Measurements from ENCODE around the gene CAMK1D. TPM values are rescaled to one million over a fixed set of nuclear protein-coding genes. Genes with fewer than 3 reads are reported as not detected.

Gene CAMK1D
- total and polyA plus RNA-seq, 2 donors (not counting 3 experiments of a cell fraction or from before 2014, with no cell fraction given): 0.37 to 4.2 TPM

GRCh38 chr10:12766223-12766622 is 416.9 kb downstream of the CAMK1D start:
- intact Hi-C loops (cut with micrococcal nuclease): no loop called here
- Histone ChIP-seq H4K20me1 (replicated peaks; ENCODE audit: control insufficient read depth, extremely low read depth, insufficient read depth, low read length) (no peaks in the 10 kb centered on the region), H3K9ac (replicated peaks; ENCODE audit: extremely low read depth, insufficient read depth, low read length) (no peak overlapping the region), H3K9me1 (replicated peaks; ENCODE audit: control insufficient read depth, extremely low read depth, insufficient read depth, low read length) (no peaks in the 10 kb centered on the region), H3K27me3 (ENCODE audit: control insufficient read depth in 2 of 2, insufficient read depth in 2 of 2, low read length in 2 of 2) (no peaks in the 10 kb centered on the region), H3K36me3 (ENCODE audit: control insufficient read depth in 2 of 2, extremely low read depth in 1 of 2, insufficient read depth in 2 of 2, low read length in 2 of 2) (no peaks in the 10 kb centered on the region), H3K27ac (ENCODE audit: insufficient read depth, low read depth, low read length) (no peak overlapping the region), H2AFZ (ENCODE audit: low read depth, low read length) (no peak overlapping the region), H3K4me3 (replicated peaks in 1 of 3; ENCODE audit: insufficient read depth in 1 of 3, low read depth in 1 of 3, low read length in 3 of 3) (no peak overlapping the region), H3K4me1 (ENCODE audit: control insufficient read depth, extremely low read depth, insufficient read depth, low read length) (no peaks in the 10 kb centered on the region), H3K79me2 (ENCODE audit: control insufficient read depth, insufficient read depth, low read length) (no peaks in the 10 kb centered on the region), H3K4me2 (ENCODE audit: insufficient read depth, low read length) (no peak overlapping the region), H3K9me3 (replicated peaks; ENCODE audit: control insufficient read depth, insufficient read depth, low read length) (no peaks in the 10 kb centered on the region)
- ChIA-PET POLR2A (no interaction called here), CTCF (interaction anchor here (1.2 to 3.0 kb wide), 2 partner anchors 10 to 16 kb away, joined by 3 to 8 read pairs; no protein-coding TSS in a partner anchor)
- TF ChIP-seq CTCF (IDR thresholded peaks at IDR 0.05; ENCODE audit: extremely low read depth in 1 of 2, insufficient read depth in 1 of 2, low read depth in 1 of 2, low read length in 2 of 2): no peak
- no peak for TF ChIP-seq FOS (IDR thresholded peaks at IDR 0.05; ENCODE audit: borderline replicate concordance, insufficient read depth, low read length)
- TF ChIP-seq MYC (IDR thresholded peaks at IDR 0.05; ENCODE audit: low read depth, low read length): no peak
- TF ChIP-seq JUN (IDR thresholded peaks at IDR 0.05; ENCODE audit: borderline replicate concordance, insufficient read depth, insufficient read length, low read depth): no peak
- no peak for TF ChIP-seq POLR2A (IDR thresholded peaks at IDR 0.05; ENCODE audit: low read depth, low read length)
- no peak for TF ChIP-seq POLR2AphosphoS5 (IDR thresholded peaks at IDR 0.05; ENCODE audit: insufficient read depth, low read depth, low read length)
- no peak for TF ChIP-seq MAX (IDR thresholded peaks at IDR 0.05; ENCODE audit: insufficient read depth, insufficient read length)
- no peak for TF ChIP-seq GATA2 (IDR thresholded peaks at IDR 0.05; ENCODE audit: insufficient read depth, insufficient read length, low read depth, low read length)
- TF ChIP-seq EZH2 (IDR thresholded peaks at IDR 0.05; ENCODE audit: borderline replicate concordance, low read depth, low read length, severe bottlenecking): no peak
- no TSS peak for BruUV-seq (replicated peaks)
- dilution Hi-C loops (cut with MboI; ENCODE audit: extremely low pct_ligation_motif_present, low sequenced_read_pairs): no loop called here
- FAIRE-seq (no peak), DNase-seq (ENCODE audit: low read depth, low spot score) (no peak)

All from endothelial cell of umbilical vein (primary cell).